ENCODE data around the gene MRPS12.

MRPS12 gene

DNA sequence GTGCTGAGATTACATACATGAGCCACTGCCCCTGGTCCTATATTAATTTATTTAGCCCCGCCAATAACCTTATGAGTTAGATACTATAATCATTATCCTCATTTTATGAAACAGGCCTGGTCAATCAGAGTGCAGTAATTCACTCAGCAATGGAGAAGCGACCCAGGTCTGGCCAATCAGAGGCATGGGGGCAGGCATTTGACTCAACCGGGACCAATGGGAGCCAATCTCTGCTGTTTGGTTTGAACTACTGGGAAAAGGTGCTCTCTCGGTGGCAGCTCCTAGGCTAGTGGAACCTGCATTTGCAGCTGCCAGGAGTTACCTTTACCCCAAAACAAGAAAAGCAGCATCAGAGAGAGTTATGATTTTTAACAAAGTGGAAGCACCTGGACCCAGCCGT, 37.9 kb upstream of the MRPS12 start:
- no peak for DNase-seq (ENCODE audit: low read depth)
- TF ChIP-seq, protein P1, sequence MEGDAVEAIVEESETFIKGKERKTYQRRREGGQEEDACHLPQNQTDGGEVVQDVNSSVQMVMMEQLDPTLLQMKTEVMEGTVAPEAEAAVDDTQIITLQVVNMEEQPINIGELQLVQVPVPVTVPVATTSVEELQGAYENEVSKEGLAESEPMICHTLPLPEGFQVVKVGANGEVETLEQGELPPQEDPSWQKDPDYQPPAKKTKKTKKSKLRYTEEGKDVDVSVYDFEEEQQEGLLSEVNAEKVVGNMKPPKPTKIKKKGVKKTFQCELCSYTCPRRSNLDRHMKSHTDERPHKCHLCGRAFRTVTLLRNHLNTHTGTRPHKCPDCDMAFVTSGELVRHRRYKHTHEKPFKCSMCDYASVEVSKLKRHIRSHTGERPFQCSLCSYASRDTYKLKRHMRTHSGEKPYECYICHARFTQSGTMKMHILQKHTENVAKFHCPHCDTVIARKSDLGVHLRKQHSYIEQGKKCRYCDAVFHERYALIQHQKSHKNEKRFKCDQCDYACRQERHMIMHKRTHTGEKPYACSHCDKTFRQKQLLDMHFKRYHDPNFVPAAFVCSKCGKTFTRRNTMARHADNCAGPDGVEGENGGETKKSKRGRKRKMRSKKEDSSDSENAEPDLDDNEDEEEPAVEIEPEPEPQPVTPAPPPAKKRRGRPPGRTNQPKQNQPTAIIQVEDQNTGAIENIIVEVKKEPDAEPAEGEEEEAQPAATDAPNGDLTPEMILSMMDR (conservative IDR thresholded peaks at IDR 0.05; ENCODE audit: low read depth, low read length): no peak
- no peak overlapping the region for H3K4me3 ChIP-seq (ENCODE audit: low read length)

DNA sequence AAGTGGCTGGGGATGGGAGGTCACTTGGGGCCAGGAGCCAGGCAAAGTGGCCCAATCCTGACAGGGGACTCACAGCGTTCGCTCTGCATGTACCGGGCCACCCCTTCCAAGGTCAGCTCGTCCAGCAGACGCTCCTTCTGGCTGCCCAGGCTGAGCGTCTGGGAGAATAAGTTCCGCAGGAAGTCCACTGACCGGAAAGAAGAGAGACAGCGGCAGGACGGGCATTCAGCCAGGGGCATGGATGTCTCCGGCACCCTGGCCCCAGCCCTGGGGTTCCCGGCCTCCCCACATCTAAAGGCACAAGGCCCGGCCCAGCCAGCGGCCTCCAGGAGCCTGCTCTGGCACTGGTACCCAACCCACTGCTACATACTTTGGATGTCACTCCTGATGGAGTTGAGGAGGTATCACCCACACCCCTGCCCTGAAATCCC, 37.4 kb upstream of the MRPS12 start:
- TF ChIP-seq, protein P1 (conservative IDR thresholded peaks at IDR 0.05; ENCODE audit: low read depth, low read length): no peak
- H3K4me3 ChIP-seq (ENCODE audit: low read length): no peak overlapping the region
- no peak for DNase-seq (ENCODE audit: low read depth)

DNA sequence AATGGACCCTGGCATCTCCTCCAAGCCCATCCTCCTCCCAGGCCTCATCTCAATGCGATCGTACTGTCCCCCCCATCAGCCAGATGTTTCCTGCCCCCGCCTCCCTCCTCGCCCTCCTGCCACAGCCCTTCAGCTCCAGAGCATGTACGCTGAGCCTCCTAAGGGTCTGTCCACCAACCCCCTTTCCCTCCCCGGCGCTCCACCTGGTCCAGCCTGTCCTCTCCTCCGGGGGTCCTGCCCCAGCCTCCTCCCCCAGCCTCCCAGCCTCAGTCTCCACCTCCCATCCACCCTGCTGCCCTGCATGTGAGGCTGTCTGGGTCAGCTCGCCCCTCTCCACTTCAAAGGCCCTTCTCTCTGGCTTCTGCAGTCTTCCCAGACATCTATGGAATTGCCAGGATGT, 35.8 kb upstream of the MRPS12 start:
- no peak for DNase-seq (ENCODE audit: low read depth)
- TF ChIP-seq, protein P1 (conservative IDR thresholded peaks at IDR 0.05; ENCODE audit: low read depth, low read length): no peak
- H3K4me3 ChIP-seq (ENCODE audit: low read length): no peak overlapping the region

DNA sequence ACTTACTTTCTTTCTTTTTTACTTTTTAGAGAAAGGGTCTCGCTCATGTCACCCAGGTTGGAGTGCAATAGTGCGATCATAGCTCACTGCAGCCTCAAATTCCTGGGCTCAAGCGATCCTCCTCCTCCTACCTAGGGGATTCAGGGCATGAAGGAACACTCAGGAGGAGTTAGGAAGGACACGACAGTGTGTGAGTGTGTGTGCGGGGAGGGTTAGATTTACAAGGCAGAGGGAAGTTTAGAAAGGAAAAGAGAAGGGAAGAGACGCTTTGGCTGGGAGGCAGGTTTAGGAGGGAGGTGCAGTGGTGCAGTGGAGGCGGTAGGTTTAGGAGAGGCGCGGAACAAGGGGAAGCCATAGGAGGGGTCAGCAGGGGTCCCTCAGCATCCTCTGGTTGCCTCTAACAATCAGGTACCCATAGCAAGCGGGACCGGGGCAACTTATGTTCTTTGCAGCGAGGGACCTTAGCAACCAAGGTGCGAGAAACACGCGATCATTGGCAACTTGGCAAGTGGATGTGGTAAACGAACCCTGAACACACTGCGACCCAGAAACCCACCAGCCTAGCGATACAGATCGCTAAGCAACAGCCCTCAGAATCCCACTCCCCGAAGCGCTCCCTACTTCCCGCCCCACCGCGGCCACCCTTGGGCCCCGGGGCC, 31.8 kb upstream of the MRPS12 start:
- no peak for DNase-seq (ENCODE audit: low read depth)
- peak overlapping the region; percentile 89 for H3K4me3 ChIP-seq (ENCODE audit: low read length)
- TF ChIP-seq, protein P1 (conservative IDR thresholded peaks at IDR 0.05; ENCODE audit: low read depth, low read length): no peak

DNA sequence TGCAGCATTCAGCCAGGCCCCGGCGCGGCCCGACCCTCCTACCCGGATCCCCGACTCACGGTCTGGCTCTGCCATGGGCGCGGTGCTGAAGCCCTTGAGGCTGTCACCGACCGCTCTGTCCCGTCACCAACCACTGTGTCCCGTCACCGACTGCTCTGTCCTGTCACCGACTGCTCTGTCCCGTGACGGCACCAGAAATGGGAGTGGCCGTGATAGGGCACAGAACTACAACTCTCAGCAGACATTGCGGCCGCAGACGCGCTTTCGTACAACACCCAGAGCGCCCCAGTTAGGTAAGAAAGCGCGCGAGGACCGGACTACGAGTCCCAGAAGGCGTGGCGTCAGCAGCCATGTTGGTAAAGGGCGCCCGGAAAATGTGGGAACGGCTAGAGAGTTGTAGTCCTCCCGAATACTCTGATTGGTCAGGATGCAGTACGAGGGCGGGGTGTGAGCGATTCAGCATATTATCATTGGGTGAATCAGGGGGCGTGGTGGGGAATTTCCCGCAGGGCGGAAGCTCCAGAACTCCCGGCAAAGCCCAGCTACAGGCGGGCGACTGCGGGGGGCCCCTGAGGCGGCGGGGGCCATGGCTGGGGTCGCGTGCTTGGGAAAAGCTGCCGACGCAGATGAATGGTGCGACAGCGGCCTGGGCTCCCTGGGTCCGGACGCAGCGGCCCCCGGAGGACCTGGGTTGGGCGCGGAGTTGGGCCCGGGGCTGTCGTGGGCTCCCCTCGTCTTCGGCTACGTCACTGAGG, 31.1 kb upstream of the MRPS12 start, which contains the start of the genes NFKBIB and SIRT2:
TSS of gene NFKBIB (plus strand) at position 523 of the 755 bp plus-strand sequence. CDS start at position 587, 64 bp downstream.
TSS of gene SIRT2 (minus strand) at position 172 of the 755 bp plus-strand sequence. CDS start at position 75, 97 bp downstream.
- DNase-seq (ENCODE audit: low read depth): peak; percentile 99
- H3K4me3 ChIP-seq (ENCODE audit: low read length): peak within 1 kb of the TSS; percentile 89
- TF ChIP-seq, protein P1 (conservative IDR thresholded peaks at IDR 0.05; ENCODE audit: low read depth, low read length): no peak

DNA sequence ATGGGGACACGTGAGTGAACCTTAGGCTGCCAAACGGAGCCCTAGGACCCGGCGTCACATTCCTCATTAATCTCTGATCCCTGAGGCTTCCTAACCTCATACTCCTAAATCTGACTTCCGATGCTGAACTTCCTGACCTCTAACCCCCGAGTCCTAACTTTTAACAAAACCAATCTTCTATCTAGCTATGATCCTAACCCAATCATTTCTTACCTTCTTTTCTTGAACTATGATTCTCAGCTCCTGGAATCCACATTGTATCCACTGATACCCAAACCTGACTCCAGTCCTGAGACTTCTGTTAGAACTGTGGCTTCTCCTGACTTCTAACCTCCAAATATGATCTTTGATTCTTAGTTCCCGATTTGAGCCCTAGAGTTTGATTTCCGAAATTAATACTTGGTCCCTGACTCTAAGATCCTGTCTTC, 30.5 kb upstream of the MRPS12 start:
- no peak for DNase-seq (ENCODE audit: low read depth)
- peak overlapping the region; percentile 89 for H3K4me3 ChIP-seq (ENCODE audit: low read length)
- TF ChIP-seq, protein P1 (conservative IDR thresholded peaks at IDR 0.05; ENCODE audit: low read depth, low read length): no peak
